ENCODE data around the gene ZNF695. TPM values are rescaled to one million over a fixed set of nuclear protein-coding genes. Genes with fewer than 3 reads are reported as not detected.
A peak's percentile ranks its signal among the peaks of the same experiment; 100 is the strongest.

The ZNF695 gene
- total and polyA plus RNA-seq, 9 of the 15 experiments (the other 6 are each of a cell fraction or from before 2014, with no cell fraction given): 8.7 to 15.2 (median 10.9) TPM

GRCh38 chr1:246989901-246990300 is 18.0 kb downstream of the ZNF695 start (continued):
- TF ChIP-seq ETV6 (IDR thresholded peaks at IDR 0.05; ENCODE audit: borderline replicate concordance in 1 of 2, low read depth in 2 of 2, low read length in 1 of 2) (no peak), ETV6 (CRISPR knock-in tag; IDR thresholded peaks at IDR 0.05; ENCODE audit: borderline replicate concordance) (no peak), POU5F1 (IDR thresholded peaks at IDR 0.05; ENCODE audit: borderline replicate concordance, low read depth, low read length, partially characterized antibody) (no peak), HBP1 (CRISPR knock-in tag; IDR thresholded peaks at IDR 0.05) (0 out of 2 replicates have a peak, but pooled peaks have one; percentile 19), GATAD2A (IDR thresholded peaks at IDR 0.05) (no peak)

- in situ Hi-C loops (cut with MboI): no loop called here
Measured at GRCh38 chr1:246988316-246988715, 19.5 kb downstream of the ZNF695 start.

More at GRCh38 chr1:246988316-246988715, 19.5 kb downstream of the ZNF695 start:
- Histone ChIP-seq H2AFZ (ENCODE audit: low read depth, low read length) (no peak overlapping the region), H3K9me1 (ENCODE audit: control insufficient read depth, insufficient read depth, low read length) (no peaks in the 10 kb centered on the region), H3K79me2 (ENCODE audit: control insufficient read depth, insufficient read depth, low read length) (no peaks in the 10 kb centered on the region), H3K4me2 (ENCODE audit: insufficient read depth, low read length) (no peak overlapping the region), H3K36me3 (ENCODE audit: control insufficient read depth, insufficient read depth, low read length) (peaks cover 50% of the 10 kb centered on the region), H3K9ac (ENCODE audit: insufficient read depth in 1 of 2, low read depth in 2 of 2, low read length in 2 of 2) (no peak overlapping the region), H3K4me1 (replicated peaks in 1 of 2; ENCODE audit: control insufficient read depth in 2 of 2, insufficient read depth in 2 of 2, low read length in 2 of 2) (no peaks in the 10 kb centered on the region), H4K20me1 (replicated peaks; ENCODE audit: control insufficient read depth, insufficient read depth, low read length) (no peaks in the 10 kb centered on the region), H3K27me3 (ENCODE audit: control insufficient read depth in 2 of 2, insufficient read depth in 2 of 2, low read length in 2 of 2) (no peaks in the 10 kb centered on the region), H3K4me3 (no peak overlapping the region), H3K9me3 (replicated peaks; ENCODE audit: control insufficient read depth, insufficient read depth, low read depth, low read length) (peaks cover 47% of the 10 kb centered on the region), H3K27ac (ENCODE audit: extremely low read depth, low read depth, low read length) (no peak overlapping the region)
- 52% methylated on average over 4 of the region's 4 CpGs for WGBS (ENCODE audit: insufficient coverage, low coverage, missing lambda C conversion rate)
- intact Hi-C loops (cut with micrococcal nuclease): no loop called here
- ChIA-PET POLR2A (interaction anchor here (1.2 kb wide), 1 partner anchor 65 kb away, joined by 3 read pairs; no protein-coding TSS in a partner anchor), CTCF (ENCODE audit: low intra/inter-chr PET ratio) (no interaction called here)
- FAIRE-seq (no peak), DNase-seq (ENCODE audit: extremely low read depth in 1 of 4, low spot score in 3 of 4) (no peak), ATAC-seq (no peak)
- BruUV-seq (replicated peaks): no TSS peak
- TF ChIP-seq SMARCB1 (IDR thresholded peaks at IDR 0.05; ENCODE audit: insufficient read length, low read depth): no peak
- TF ChIP-seq HDAC2 (IDR thresholded peaks at IDR 0.05): no peak
- TF ChIP-seq RAD21 (CRISPR knock-in tag; conservative IDR thresholded peaks at IDR 0.05 in 1 of 2, IDR thresholded peaks at IDR 0.05 in 1 of 2): no peak
- TF ChIP-seq FOXP1 (CRISPR knock-in tag; IDR thresholded peaks at IDR 0.05): no peak
- TF ChIP-seq CBX3 (IDR thresholded peaks at IDR 0.05; ENCODE audit: borderline replicate concordance in 1 of 2, low read length in 2 of 2): peak in 1 of 2 experiments; percentile 46; a peak in 1 of 3 replicates
- TF ChIP-seq NR2F6 (CRISPR knock-in tag; IDR thresholded peaks at IDR 0.05): no peak
- 0 out of 2 replicates have a peak, but pooled peaks have one; percentile 19 for TF ChIP-seq CBX5 (IDR thresholded peaks at IDR 0.05; ENCODE audit: borderline replicate concordance, low read depth)

All from K562 (cell line).